BLaER1 treated with 17β-estradiol and CSF1 and Interleukin-3, amounts not matched to agents 10 nM and 100 nM (cell line): ENCODE data around the gene RPS6KA5.
"Not testable (repeated sequence)": the region's sequence is repeated elsewhere in the genome, so short reads cannot be mapped to it uniquely, and the experiment has no call there.

Source experiments
- H3K27ac ChIP-seq, 11 experiments: shearing (Covaris generic); formaldehyde crosslinking; 2 replicates each; pipeline ENCODE4 v1.8.1; 2022
- H3K27me3 ChIP-seq, 11 experiments: shearing (Covaris generic); formaldehyde crosslinking; 2 replicates each; pipeline ENCODE4 v1.8.1; 2022
- H3K36me3 ChIP-seq, 11 experiments: shearing (Covaris generic); formaldehyde crosslinking; 2 replicates each; pipeline ENCODE4 v1.8.1; 2022
- H3K4me1 ChIP-seq, 10 experiments: shearing (Covaris generic); formaldehyde crosslinking; 2 replicates each; pipeline ENCODE4 v1.8.1; 2022
- H3K4me2 ChIP-seq, 11 experiments: shearing (Covaris generic); formaldehyde crosslinking; 2 replicates each; pipeline ENCODE4 v1.8.1; 2022
- H3K4me3 ChIP-seq, 10 experiments: shearing (Covaris generic); formaldehyde crosslinking; 2 replicates each; pipeline ENCODE4 v1.8.1; 2022
- H3K9ac ChIP-seq, 11 experiments: shearing (Covaris generic); formaldehyde crosslinking; 2 replicates each; pipeline ENCODE4 v1.8.1; 2022
- H3K9me3 ChIP-seq, 11 experiments: shearing (Covaris generic); formaldehyde crosslinking; replicated peaks in 1 of 11; 2 replicates each; pipeline ENCODE4 v1.8.1; 2022
- H4K20me1 ChIP-seq, 11 experiments: shearing (Covaris generic); formaldehyde crosslinking; 2 replicates each; pipeline ENCODE4 v1.8.1; 2022
- Cebpa-rat ChIP-seq, 11 experiments: shearing (Covaris generic); IDR thresholded peaks; 2 replicates each; pipeline ENCODE4 v1.8.1; 2022

RPS6KA5 gene

GRCh38 chr14:90969531-90970166 is 90.8 kb downstream of the RPS6KA5 start:
- Histone ChIP-seq H3K27me3 (no peaks in the 10 kb centered on the region), H4K20me1 (no peaks in the 10 kb centered on the region), H3K4me1 (peaks cover 0 to 19% (median 13%) of the 10 kb centered on the region in 10 experiments; a peak in 11 of 20 replicates), H3K4me2 (peak overlapping the region in 5 of 11 experiments; percentile 13 to 64 (median 52); a peak in 9 of 22 replicates), H3K27ac (no peak overlapping the region), H3K4me3 (no peak overlapping the region), H3K9ac (no peak overlapping the region), H3K9me3 (peaks cover 0 to 10% (median 6%) of the 10 kb centered on the region in 11 experiments; a peak in 14 of 22 replicates), H3K36me3 (peaks cover 0 to 4% (median 0%) of the 10 kb centered on the region in 11 experiments; a peak in 1 of 22 replicates)
- TF ChIP-seq Cebpa-rat (IDR thresholded peaks at IDR 0.05): no peak

GRCh38 chr14:90968025-90968424 is 92.4 kb downstream of the RPS6KA5 start:
- Histone ChIP-seq H3K4me3 (no peak overlapping the region), H3K27ac (no peak overlapping the region; a peak in 1 of 22 replicates), H3K4me1 (peaks cover 0 to 19% (median 13%) of the 10 kb centered on the region in 10 experiments; a peak in 11 of 20 replicates), H3K9ac (no peak overlapping the region), H3K4me2 (peak overlapping the region in 2 of 11 experiments; percentile 8 to 13; a peak in 2 of 22 replicates), H4K20me1 (no peaks in the 10 kb centered on the region), H3K27me3 (no peaks in the 10 kb centered on the region), H3K9me3 (peaks cover 0 to 10% (median 6%) of the 10 kb centered on the region in 11 experiments; a peak in 14 of 22 replicates), H3K36me3 (peaks cover 0 to 4% (median 0%) of the 10 kb centered on the region in 11 experiments; a peak in 1 of 22 replicates)
- no peak for TF ChIP-seq Cebpa-rat (IDR thresholded peaks at IDR 0.05)

DNA sequence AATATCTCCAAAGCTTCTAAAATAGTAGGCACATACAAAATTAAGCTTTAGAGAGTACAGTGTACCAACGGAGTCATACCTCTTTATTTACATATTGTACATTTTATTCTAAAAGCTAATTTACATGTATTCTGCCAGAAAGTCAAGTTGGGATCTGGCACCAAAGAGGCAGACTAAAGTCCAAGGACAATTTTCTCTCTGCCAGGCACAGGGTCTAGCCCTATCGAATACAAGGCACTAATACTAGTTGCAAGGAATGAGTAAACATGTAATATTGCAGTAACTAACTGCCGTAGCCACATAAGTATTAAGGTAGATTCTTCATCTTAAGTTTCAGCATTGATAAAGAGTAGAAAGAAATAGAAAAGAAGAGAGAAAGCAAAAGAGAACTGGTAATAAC is 93.9 kb downstream of the RPS6KA5 start:
- Histone ChIP-seq H3K4me2 (no peak overlapping the region), H4K20me1 (no peaks in the 10 kb centered on the region), H3K4me1 (peaks cover 0 to 19% (median 13%) of the 10 kb centered on the region in 10 experiments; a peak in 11 of 20 replicates), H3K4me3 (no peak overlapping the region), H3K36me3 (peaks cover 0 to 4% (median 0%) of the 10 kb centered on the region in 11 experiments; a peak in 1 of 22 replicates), H3K9ac (no peak overlapping the region), H3K9me3 (peaks cover 0 to 10% (median 6%) of the 10 kb centered on the region in 11 experiments; a peak in 14 of 22 replicates), H3K27me3 (no peaks in the 10 kb centered on the region), H3K27ac (no peak overlapping the region)
- no peak for TF ChIP-seq Cebpa-rat (IDR thresholded peaks at IDR 0.05)

DNA sequence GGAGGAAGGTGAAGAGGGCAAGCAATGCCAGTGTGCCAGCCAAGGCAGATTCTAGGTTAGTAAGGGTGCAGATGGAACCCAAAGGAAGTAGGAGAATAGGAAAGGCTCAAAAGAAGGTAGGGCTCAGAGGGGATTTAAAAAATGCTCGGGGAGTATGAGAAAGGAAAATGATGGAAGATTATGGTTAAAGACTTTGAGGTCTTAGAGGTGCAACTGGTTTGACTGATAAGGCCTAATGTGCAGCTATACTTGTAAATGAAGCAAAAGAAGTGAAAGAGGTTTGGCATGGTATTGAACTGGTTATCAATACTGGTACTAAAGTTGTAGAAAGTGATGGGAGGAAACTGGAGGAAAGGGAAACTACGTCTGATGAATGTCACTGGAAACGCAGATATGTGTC is 94.7 kb downstream of the RPS6KA5 start:
- Histone ChIP-seq H3K4me3 (no peak overlapping the region), H3K9me3 (peaks cover 0 to 10% (median 6%) of the 10 kb centered on the region in 11 experiments; a peak in 14 of 22 replicates), H3K4me1 (peaks cover 0 to 19% (median 13%) of the 10 kb centered on the region in 10 experiments; a peak in 11 of 20 replicates), H4K20me1 (no peaks in the 10 kb centered on the region), H3K9ac (no peak overlapping the region), H3K27me3 (no peaks in the 10 kb centered on the region), H3K27ac (no peak overlapping the region), H3K36me3 (peaks cover 0 to 4% (median 0%) of the 10 kb centered on the region in 11 experiments; a peak in 1 of 22 replicates), H3K4me2 (no peak overlapping the region)
- no peak for TF ChIP-seq Cebpa-rat (IDR thresholded peaks at IDR 0.05)

DNA sequence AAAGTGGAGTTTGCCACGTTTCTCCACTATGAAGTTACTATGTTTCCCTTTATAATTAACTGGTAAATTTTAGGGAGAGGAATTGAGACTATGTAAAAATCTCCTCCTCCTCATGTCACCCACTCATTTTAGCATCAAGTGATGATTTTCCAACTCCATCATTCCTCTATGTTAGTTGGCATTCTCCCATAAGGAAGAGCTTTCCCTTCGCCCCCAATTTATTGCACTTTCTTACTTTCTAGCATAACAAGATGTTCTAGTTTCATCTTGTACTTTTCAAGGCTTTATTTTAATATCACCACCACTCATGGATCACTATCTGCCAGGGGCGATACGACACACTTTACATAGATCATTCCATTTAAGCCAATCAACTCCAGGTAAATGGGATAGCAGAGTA is 97.1 kb downstream of the RPS6KA5 start:
- Histone ChIP-seq H3K9me3 (peaks cover 0 to 9% (median 6%) of the 10 kb centered on the region in 11 experiments; a peak in 14 of 22 replicates), H3K9ac (no peak overlapping the region), H3K27me3 (no peaks in the 10 kb centered on the region), H4K20me1 (no peaks in the 10 kb centered on the region), H3K27ac (no peak overlapping the region), H3K4me3 (no peak overlapping the region), H3K4me2 (no peak overlapping the region), H3K4me1 (peaks cover 0 to 5% (median 0%) of the 10 kb centered on the region in 10 experiments; a peak in 1 of 20 replicates), H3K36me3 (peaks cover 0 to 4% (median 0%) of the 10 kb centered on the region in 11 experiments; a peak in 1 of 22 replicates)
- no peak for TF ChIP-seq Cebpa-rat (IDR thresholded peaks at IDR 0.05)

- Histone ChIP-seq H3K9ac (no peak overlapping the region), H4K20me1 (no peaks in the 10 kb centered on the region), H3K4me2 (no peak overlapping the region), H3K27me3 (no peaks in the 10 kb centered on the region), H3K27ac (no peak overlapping the region), H3K36me3 (peaks cover 0 to 3% (median 0%) of the 10 kb centered on the region in 11 experiments; a peak in 2 of 22 replicates), H3K4me3 (no peak overlapping the region), H3K9me3 (peaks cover 2 to 8% (median 5%) of the 10 kb centered on the region in 11 experiments; a peak in 21 of 22 replicates), H3K4me1 (no peaks in the 10 kb centered on the region)
- no peak for TF ChIP-seq Cebpa-rat (IDR thresholded peaks at IDR 0.05)
These were observed 97.8 kb downstream of the RPS6KA5 start for GRCh38 chr14:90962505-90963109.

GRCh38 chr14:90960818-90961217 is 99.6 kb downstream of the RPS6KA5 start:
- Histone ChIP-seq H3K9ac (no peak overlapping the region), H4K20me1 (no peaks in the 10 kb centered on the region), H3K4me1 (no peaks in the 10 kb centered on the region), H3K27ac (no peak overlapping the region), H3K36me3 (peaks cover 0 to 8% (median 0%) of the 10 kb centered on the region in 11 experiments; a peak in 7 of 22 replicates), H3K4me2 (no peak overlapping the region), H3K27me3 (no peaks in the 10 kb centered on the region), H3K9me3 (peaks cover 19 to 24% (median 22%) of the 10 kb centered on the region in 11 experiments), H3K4me3 (no peak overlapping the region)
- no peak for TF ChIP-seq Cebpa-rat (IDR thresholded peaks at IDR 0.05)

DNA sequence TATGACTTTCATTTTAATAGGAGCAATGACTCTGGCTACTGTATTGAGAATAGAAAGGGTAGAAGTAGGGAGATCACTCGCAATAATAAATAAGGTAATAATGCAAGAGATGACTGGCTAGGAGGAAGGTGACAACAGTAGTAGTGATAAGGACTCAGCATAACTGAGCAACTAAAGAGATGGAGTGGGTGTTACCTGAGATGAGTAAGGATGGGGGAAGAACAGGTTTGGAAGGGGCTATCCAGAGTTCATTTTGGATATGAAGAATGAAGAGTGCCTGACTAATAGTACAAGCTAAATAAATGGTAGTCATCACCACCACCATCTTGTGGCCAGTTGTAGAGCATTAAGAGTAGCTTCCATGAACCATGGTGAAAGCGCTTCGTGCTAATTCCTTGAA is 101.1 kb downstream of the RPS6KA5 start:
- Histone ChIP-seq H3K27me3 (no peaks in the 10 kb centered on the region), H3K9ac (no peak overlapping the region), H3K27ac (no peak overlapping the region), H3K9me3 (peaks cover 34 to 39% (median 37%) of the 10 kb centered on the region in 11 experiments), H3K4me3 (no peak overlapping the region), H4K20me1 (no peaks in the 10 kb centered on the region), H3K4me2 (no peak overlapping the region), H3K4me1 (no peaks in the 10 kb centered on the region), H3K36me3 (peaks cover 0 to 10% (median 3%) of the 10 kb centered on the region in 11 experiments; a peak in 9 of 22 replicates)
- no peak for TF ChIP-seq Cebpa-rat (IDR thresholded peaks at IDR 0.05)

DNA sequence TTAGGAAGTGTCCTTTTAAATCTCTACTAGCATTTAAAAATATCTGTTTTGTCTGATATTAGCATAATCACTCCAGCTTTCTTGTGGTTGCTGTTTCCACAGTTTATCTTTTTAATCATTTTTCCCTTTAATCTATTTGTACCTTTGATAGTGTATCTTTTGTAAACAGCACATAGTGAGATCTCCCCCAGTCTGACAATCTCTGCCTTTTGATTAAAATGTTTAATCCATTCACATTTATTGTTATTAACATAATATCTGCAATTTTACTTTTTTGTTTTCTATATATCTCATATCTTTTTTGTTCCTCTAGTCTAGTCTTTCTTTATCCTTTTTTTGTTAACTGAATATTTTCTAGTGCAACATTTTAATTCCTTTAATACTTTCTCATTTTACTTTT is 104.2 kb downstream of the RPS6KA5 start:
- Histone ChIP-seq H3K9me3 (peaks cover 49 to 60% (median 54%) of the 10 kb centered on the region in 11 experiments), H3K4me2 (no peak overlapping the region)
- TF ChIP-seq Cebpa-rat (IDR thresholded peaks at IDR 0.05): no peak

GRCh38 chr14:90953643-90954042 is 106.8 kb downstream of the RPS6KA5 start:
- not testable (repeated sequence) for H3K4me2 ChIP-seq, H4K20me1 ChIP-seq, H3K4me1 ChIP-seq, H3K9ac ChIP-seq, H3K4me3 ChIP-seq, H3K27ac ChIP-seq, H3K27me3 ChIP-seq
- H3K9me3 ChIP-seq: peaks cover 49 to 60% (median 54%) of the 10 kb centered on the region in 11 experiments
- H3K36me3 ChIP-seq: peaks cover 0 to 16% (median 4%) of the 10 kb centered on the region in 11 experiments; a peak in 10 of 22 replicates

More for the DNA sequence above, 104.2 kb downstream of the RPS6KA5 start:
- Histone ChIP-seq H3K4me3 (no peak overlapping the region), H3K9ac (no peak overlapping the region), H3K27me3 (no peaks in the 10 kb centered on the region), H3K4me1 (no peaks in the 10 kb centered on the region), H3K27ac (no peak overlapping the region), H4K20me1 (no peaks in the 10 kb centered on the region), H3K36me3 (peaks cover 0 to 16% (median 4%) of the 10 kb centered on the region in 11 experiments; a peak in 10 of 22 replicates)
